C4-2B (cell line): ENCODE data around the gene GALNT2.

Source experiments
- CTCF ChIP-seq: fragments of 450-650 bp; conservative IDR thresholded peaks from 2 replicates; pipeline ENCODE4 v1.5.1; 2017; ENCODE audit warnings: mild to moderate bottlenecking
- ZFX ChIP-seq: fragments of 450-650 bp; IDR thresholded peaks from 2 replicates; pipeline ENCODE4 v1.6.1; 2017

- no peak for TF ChIP-seq CTCF
- TF ChIP-seq ZFX = no peak
Measured at GRCh38 chr1:230248889-230249270, 181.8 kb downstream of the GALNT2 start.
